NOMO-1 (cell line): Measurements from ENCODE around the gene AP1M1.

Experiments
- DNase-seq, 2 experiments: peaks; one replicate each; lab custom pipeline; 2025; ENCODE audit not compliant: unreplicated experiment in 2 of 2; lab: John Stamatoyannopoulos, UW

The AP1M1 gene

GRCh38 chr19:16207063-16207462 lies 9.4 kb downstream of the AP1M1 start:
- DNase-seq = no peak

- DNase-seq = no peak
Observed at GRCh38 chr19:16207490-16208025, 9.8 kb downstream of the AP1M1 start.

- DNase-seq = no peak
Observed at GRCh38 chr19:16208064-16208759, 10.5 kb downstream of the AP1M1 start.

- DNase-seq = no peak
Observed at GRCh38 chr19:16208847-16209665, 11.3 kb downstream of the AP1M1 start.

GRCh38 chr19:16210168-16210567 lies 12.5 kb downstream of the AP1M1 start:
- no peak for DNase-seq

GRCh38 chr19:16213076-16213475 lies 15.4 kb downstream of the AP1M1 start:
- no peak for DNase-seq

GRCh38 chr19:16216744-16217670 lies 19.3 kb downstream of the AP1M1 start:
- no peak for DNase-seq

GRCh38 chr19:16217716-16218451 lies 20.2 kb downstream of the AP1M1 start:
- DNase-seq = no peak

- DNase-seq = no peak
Observed at GRCh38 chr19:16218851-16219250, 21.1 kb downstream of the AP1M1 start.

GRCh38 chr19:16222806-16223205 lies 25.1 kb downstream of the AP1M1 start:
- DNase-seq = no peak

- DNase-seq = no peak
Observed at GRCh38 chr19:16223746-16224145, 26.0 kb downstream of the AP1M1 start.

- DNase-seq = no peak
Observed at GRCh38 chr19:16224293-16225045, 26.8 kb downstream of the AP1M1 start.

- no peak for DNase-seq
Observed at GRCh38 chr19:16225279-16226183, 27.8 kb downstream of the AP1M1 start.

- no peak for DNase-seq
Observed at GRCh38 chr19:16226184-16226591, 28.5 kb downstream of the AP1M1 start.

- DNase-seq = no peak
Observed at GRCh38 chr19:16226878-16227836, 29.4 kb downstream of the AP1M1 start.

- no peak for DNase-seq
Observed at GRCh38 chr19:16227837-16228636, 30.3 kb downstream of the AP1M1 start.
